HCT116 (cell line): ENCODE results near the gene SOAT2. TPM values are rescaled to one million over a fixed set of nuclear protein-coding genes. Genes with fewer than 3 reads are reported as not detected.

Experiments used
- ATAC-seq: fragments of 200-7000 bp; cut with Tn5 transposase; 2 replicates; pipeline ENCODE4 v1.9.1; 2020; ENCODE audit warnings: mild to moderate bottlenecking, moderate library complexity
- BruUV-seq: library from RNA; stranded (reverse); fragments of 400-500 nt; replicated peaks from 2 replicates; lab custom pipeline; 2021; lab: Mats Ljungman, UMichigan
- CTCF ChIA-PET: fragments of 300-600 bp; sonication (Branson Sonifier 250); formaldehyde crosslinking; loops from one replicate; lab custom pipeline; 2021; ENCODE audit warnings: antibody characterized with exemption; lab: Charles Lee
- POLR2A ChIA-PET: fragments of 300-600, 350-600 bp; sonication (Branson Sonifier 250); formaldehyde crosslinking; loops from one replicate; lab custom pipeline; 2021; ENCODE audit warnings: antibody characterized with exemption; lab: Charles Lee
- RAD21 ChIA-PET, 2 experiments: fragments of 300-600 bp; sonication (Branson Sonifier 250); formaldehyde crosslinking; loops; one replicate each; lab custom pipeline; 2023; ENCODE audit warnings: low total read pairs in 2 of 2; ENCODE audit not compliant: uncharacterized antibody in 2 of 2, unreplicated experiment in 2 of 2, low non-redundant PET in 1 of 2; lab: Charles Lee
- DNase-seq: peaks from one replicate; pipeline ENCODE4 v3.0.0-alpha.2; 2010; ENCODE audit warnings: low read depth, low spot score
- H2AFZ ChIP-seq: fragments of 200-600 bp; shearing (Covaris generic), sonication (generic); 2 replicates; pipeline ENCODE4 v1.6.1; 2017; ENCODE audit warnings: low read depth, mixed run types, mixed read lengths, antibody characterized with exemption, low read length; ENCODE audit not compliant: poor library complexity, severe bottlenecking
- H3K27ac ChIP-seq: 2 replicates; pipeline ENCODE4 v1.5.1; 2012; ENCODE audit warnings: low read depth, low read length
- H3K27me3 ChIP-seq: fragments of 200-600 bp; sonication (generic); 2 replicates; pipeline ENCODE4 v1.6.1; 2016; ENCODE audit warnings: mixed run types, low read length, mixed read lengths; ENCODE audit not compliant: insufficient read depth
- H3K36me3 ChIP-seq, 2 experiments: fragments of 200-500 bp in 1 of 2; fragments of 200-600 bp in 1 of 2; sonication (Bioruptor generic) in 1 of 2; sonication (generic) in 1 of 2; 2 replicates each; pipeline versions ENCODE4 v1.5.1 to v1.6.1; 2014 to 2016; ENCODE audit warnings: low read length in 2 of 2, inconsistent platforms in 1 of 2, mixed read lengths in 1 of 2, mixed run types in 1 of 2; ENCODE audit not compliant: insufficient read depth in 2 of 2, control insufficient read depth in 1 of 2
- H3K4me1 ChIP-seq, 2 experiments: fragments of 200-600 bp in 1 of 2; sonication (generic) in 1 of 2; 2 replicates each; pipeline versions ENCODE4 v1.5.1 to v1.6.1; 2012 to 2017; ENCODE audit warnings: low read length in 2 of 2, inconsistent platforms in 1 of 2, mild to moderate bottlenecking in 1 of 2, mixed read lengths in 1 of 2, mixed run types in 1 of 2, moderate library complexity in 1 of 2; ENCODE audit not compliant: insufficient read depth in 2 of 2, control insufficient read depth in 1 of 2
- H3K4me2 ChIP-seq: fragments of 200-600 bp; sonication (generic); 2 replicates; pipeline ENCODE4 v1.6.1; 2017; ENCODE audit warnings: mixed run types, low read length, mixed read lengths
- H3K4me3 ChIP-seq, 2 experiments: fragments of 200-600 bp in 1 of 2; sonication (generic) in 1 of 2; replicated peaks in 1 of 2; 2 replicates each; pipeline ENCODE4 v1.5.1; 2011 to 2016; ENCODE audit warnings: low read length in 2 of 2, control low read depth in 1 of 2, low read depth in 1 of 2, mild to moderate bottlenecking in 1 of 2, mixed read lengths in 1 of 2, mixed run types in 1 of 2
- H3K79me2 ChIP-seq: fragments of 200-600 bp; sonication (generic); 2 replicates; pipeline ENCODE4 v1.6.1; 2017; ENCODE audit warnings: mild to moderate bottlenecking, mixed run types, low read length, moderate library complexity, mixed read lengths; ENCODE audit not compliant: insufficient read depth
- H3K9ac ChIP-seq: fragments of 200-600 bp; sonication (generic); 2 replicates; pipeline ENCODE4 v1.6.1; 2016; ENCODE audit warnings: low read length, mixed read lengths
- H3K9me2 ChIP-seq: fragments of 200-600 bp; sonication (generic), shearing (Covaris generic); 2 replicates; pipeline ENCODE4 v1.6.1; 2017; ENCODE audit warnings: mixed run types, mild to moderate bottlenecking, moderate library complexity; ENCODE audit not compliant: insufficient read depth
- H3K9me3 ChIP-seq, 2 experiments: fragments of 200-500 bp in 1 of 2; fragments of 200-600 bp in 1 of 2; sonication (Bioruptor generic) in 1 of 2; sonication (generic) in 1 of 2; 2 replicates each; pipeline ENCODE4 v1.6.1; 2014 to 2017; ENCODE audit warnings: low read length in 2 of 2, mixed read lengths in 2 of 2, inconsistent platforms in 1 of 2, low read depth in 1 of 2, mild to moderate bottlenecking in 1 of 2, mixed run types in 1 of 2, moderate library complexity in 1 of 2; ENCODE audit not compliant: control insufficient read depth in 1 of 2, insufficient read depth in 1 of 2
- H4K20me1 ChIP-seq: fragments of 200-600 bp; sonication (generic), shearing (Covaris generic); 2 replicates; pipeline ENCODE4 v1.6.1; 2017; ENCODE audit warnings: mixed run types, mild to moderate bottlenecking, moderate library complexity; ENCODE audit not compliant: insufficient read depth
- CEBPB ChIP-seq: IDR thresholded peaks from 2 replicates; pipeline ENCODE4 v1.6.1; 2012; ENCODE audit warnings: low read depth
- EZH2phosphoT487 ChIP-seq: fragments of 200-600 bp; IDR thresholded peaks from 2 replicates; pipeline ENCODE4 v1.6.1; 2018; ENCODE audit warnings: antibody characterized with exemption, borderline replicate concordance
- POLR2A ChIP-seq: IDR thresholded peaks from 2 replicates; pipeline ENCODE4 v1.7.0; 2011; ENCODE audit warnings: borderline replicate concordance; ENCODE audit not compliant: insufficient read depth, insufficient read length; ENCODE audit errors: extremely low read depth
- RAD21 ChIP-seq: IDR thresholded peaks from 2 replicates; pipeline ENCODE4 v1.6.1; 2012; ENCODE audit warnings: low read depth, mild to moderate bottlenecking
- SRF ChIP-seq: IDR thresholded peaks from 2 replicates; pipeline ENCODE4 v1.6.1; 2012; ENCODE audit warnings: low read depth
- TCF7L2 ChIP-seq: IDR thresholded peaks from 2 replicates; pipeline ENCODE4 v1.7.0; 2011; ENCODE audit warnings: borderline replicate concordance, inconsistent platforms; ENCODE audit not compliant: insufficient read depth, insufficient read length; ENCODE audit errors: extremely low read depth
- ZFX ChIP-seq: fragments of 450-650 bp; IDR thresholded peaks from 2 replicates; pipeline ENCODE4 v1.6.1; 2017
- intact Hi-C: fragments of 100-400 bp; cut with micrococcal nuclease; formaldehyde crosslinking; loops from 2 replicates; pipeline ENCODE4 v1.10.0; 2022
- total RNA-seq: library from RNA; stranded (reverse); gene quantifications from one replicate; pipeline ENCODE4 v1.2.1, GENCODE V29; 2021; ENCODE audit not compliant: unreplicated experiment
- TF ChIP-seq, protein P1 (sequence below), 3 experiments: fragments of 200-600 bp in 1 of 3; sonication (generic) in 1 of 3; IDR thresholded peaks in 2 of 3; conservative IDR thresholded peaks in 1 of 3; 2 replicates each; pipeline ENCODE4 v1.5.1; 2012 to 2017; ENCODE audit warnings: low read depth in 2 of 3, low read length in 2 of 3, antibody characterized with exemption in 1 of 3, borderline replicate concordance in 1 of 3, control low read depth in 1 of 3, mild to moderate bottlenecking in 1 of 3, mixed read lengths in 1 of 3, mixed run types in 1 of 3, moderate library complexity in 1 of 3; ENCODE audit not compliant: insufficient read depth in 1 of 3
- TF ChIP-seq, protein P2 (sequence below): IDR thresholded peaks from 2 replicates; pipeline ENCODE4 v1.6.1; 2012

The SOAT2 gene
- total RNA-seq, 1 experiment from 2014 or later, result 0.17 TPM

DNA sequence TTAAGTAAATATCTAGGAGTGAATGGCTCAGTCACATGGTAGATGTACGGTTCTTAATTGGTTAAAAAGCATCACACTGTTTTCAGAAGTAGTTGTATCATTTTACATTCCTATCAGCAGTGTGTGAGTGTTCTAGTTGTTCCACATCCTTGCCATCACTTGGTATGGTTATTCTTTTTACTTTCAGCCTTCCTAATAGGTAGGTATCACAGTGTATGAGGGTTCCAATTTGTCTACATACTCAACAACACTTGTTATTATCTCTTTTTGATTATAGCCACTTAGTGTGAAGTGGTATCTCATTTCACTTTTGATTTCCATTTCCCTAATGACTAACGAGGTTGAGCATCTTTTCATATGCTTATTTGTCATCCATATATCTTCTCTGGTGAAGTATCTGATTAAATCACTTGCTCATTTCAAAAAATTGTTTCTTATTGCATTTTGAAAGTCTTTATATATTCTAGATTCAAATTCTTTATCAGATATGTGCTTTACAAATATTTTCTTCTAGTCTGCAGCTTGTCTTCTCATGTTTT, 20.6 kb upstream of the SOAT2 start:
- POLR2A ChIA-PET, result no interaction called here
- peaks cover 0 to 8% of the 10 kb centered on the region in 2 experiments; a peak in 2 of 4 replicates for H3K9me3 ChIP-seq
- H3K79me2 ChIP-seq, result peaks cover 12% of the 10 kb centered on the region; the same call in 1 of the 2 replicates
- no peaks in the 10 kb centered on the region; a peak in 1 of 4 replicates for H3K36me3 ChIP-seq
- peaks cover 9 to 25% of the 10 kb centered on the region in 2 experiments for H3K4me1 ChIP-seq
- intact Hi-C loops, result no loop called here
- H3K4me3 ChIP-seq, result no peak overlapping the region
- H3K9me2 ChIP-seq, result no peaks in the 10 kb centered on the region
- no peak overlapping the region for H3K9ac ChIP-seq
- no peak for ATAC-seq
- H3K27ac ChIP-seq, result no peak overlapping the region
- CTCF ChIA-PET, result interaction anchor here (1.0 kb wide), 1 partner anchor 17 kb away, joined by 3 read pairs; no protein-coding TSS in a partner anchor
- BruUV-seq, result no TSS peak
- RAD21 ChIA-PET, result no interaction called here
- H2AFZ ChIP-seq, result no peak overlapping the region
- H3K4me2 ChIP-seq, result no peak overlapping the region
- no peak for TF ChIP-seq TCF7L2
- no peak for TF ChIP-seq ZFX
- TF ChIP-seq, protein P1, sequence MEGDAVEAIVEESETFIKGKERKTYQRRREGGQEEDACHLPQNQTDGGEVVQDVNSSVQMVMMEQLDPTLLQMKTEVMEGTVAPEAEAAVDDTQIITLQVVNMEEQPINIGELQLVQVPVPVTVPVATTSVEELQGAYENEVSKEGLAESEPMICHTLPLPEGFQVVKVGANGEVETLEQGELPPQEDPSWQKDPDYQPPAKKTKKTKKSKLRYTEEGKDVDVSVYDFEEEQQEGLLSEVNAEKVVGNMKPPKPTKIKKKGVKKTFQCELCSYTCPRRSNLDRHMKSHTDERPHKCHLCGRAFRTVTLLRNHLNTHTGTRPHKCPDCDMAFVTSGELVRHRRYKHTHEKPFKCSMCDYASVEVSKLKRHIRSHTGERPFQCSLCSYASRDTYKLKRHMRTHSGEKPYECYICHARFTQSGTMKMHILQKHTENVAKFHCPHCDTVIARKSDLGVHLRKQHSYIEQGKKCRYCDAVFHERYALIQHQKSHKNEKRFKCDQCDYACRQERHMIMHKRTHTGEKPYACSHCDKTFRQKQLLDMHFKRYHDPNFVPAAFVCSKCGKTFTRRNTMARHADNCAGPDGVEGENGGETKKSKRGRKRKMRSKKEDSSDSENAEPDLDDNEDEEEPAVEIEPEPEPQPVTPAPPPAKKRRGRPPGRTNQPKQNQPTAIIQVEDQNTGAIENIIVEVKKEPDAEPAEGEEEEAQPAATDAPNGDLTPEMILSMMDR (IDR thresholded peaks at IDR 0.05 in 2 of 3, conservative IDR thresholded peaks at IDR 0.05 in 1 of 3; ENCODE audit: borderline replicate concordance in 1 of 3, insufficient read depth in 1 of 3, low read depth in 2 of 3, low read length in 2 of 3), result no peak
- TF ChIP-seq RAD21, result no peak
- no peak for TF ChIP-seq POLR2A
- TF ChIP-seq, protein P2, sequence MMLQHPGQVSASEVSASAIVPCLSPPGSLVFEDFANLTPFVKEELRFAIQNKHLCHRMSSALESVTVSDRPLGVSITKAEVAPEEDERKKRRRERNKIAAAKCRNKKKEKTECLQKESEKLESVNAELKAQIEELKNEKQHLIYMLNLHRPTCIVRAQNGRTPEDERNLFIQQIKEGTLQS, result no peak
- TF ChIP-seq CEBPB, result no peak
- no peak for TF ChIP-seq SRF
- TF ChIP-seq EZH2phosphoT487, result no peak
- TF ChIP-seq, all 23 proteins: peak for 0
- H3K27me3 ChIP-seq, result no peaks in the 10 kb centered on the region
- no peaks in the 10 kb centered on the region for H4K20me1 ChIP-seq
- no peak for DNase-seq
